Endometrial microvascular endothelial cells (primary cell): Measurements from ENCODE around the gene EMSY. TPM values are rescaled to one million over a fixed set of nuclear protein-coding genes. Genes with fewer than 3 reads are reported as not detected.
"Not testable (repeated sequence)": the region's sequence is repeated elsewhere in the genome, so short reads cannot be mapped to it uniquely, and the experiment has no call there.

ENCODE experiments used
- in situ Hi-C: cut with HindIII; loops from 2 replicates; pipeline ENCODE4 v1.10.0; 2017; ENCODE audit warnings: low sequenced_read_pairs, low pct_unique_long_range_greater_than_20kb; ENCODE audit errors: inconsistent ontology term
- total RNA-seq: library from RNA; depleted of rRNA; stranded (reverse); fragments of >200 nt; gene quantifications from one replicate; pipeline ENCODE4 v1.2.3, GENCODE V29; 2015; ENCODE audit errors: inconsistent ontology term

The EMSY gene
- total RNA-seq, 1 donor from 2014 or later, result 20.9 TPM

DNA sequence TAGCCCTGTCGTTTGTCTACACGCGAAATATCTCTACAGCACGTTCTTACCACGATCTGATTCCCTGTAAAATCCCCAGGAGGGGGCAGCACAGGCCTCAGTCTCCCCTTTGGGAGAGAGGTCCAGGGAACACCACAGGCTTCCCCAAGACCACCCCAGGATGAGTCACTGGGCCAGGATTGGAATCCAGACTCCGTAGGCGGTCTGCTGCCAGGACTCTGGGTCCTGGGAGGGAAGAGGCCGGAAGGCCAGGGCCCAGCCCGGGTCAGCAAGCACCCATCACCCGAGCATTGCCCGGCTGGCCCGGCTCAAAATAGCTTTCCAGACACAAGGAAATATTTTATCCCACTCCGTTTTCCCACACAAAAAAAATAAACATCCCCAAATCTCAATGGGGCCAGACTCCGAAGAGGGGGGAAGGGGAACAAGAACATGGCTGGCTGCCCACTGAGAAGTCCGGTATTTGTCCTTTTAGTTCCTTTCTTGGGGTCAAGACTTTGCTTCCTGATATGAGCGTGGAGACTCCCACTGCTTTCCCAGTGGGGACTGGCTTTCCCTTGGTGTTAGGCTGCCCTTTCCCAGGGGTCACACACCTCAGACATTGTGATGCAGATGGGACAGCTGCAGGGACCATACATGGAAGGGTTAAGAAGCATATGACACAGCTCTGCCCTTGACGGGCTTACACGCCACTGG lies 134.4 kb downstream of the EMSY start:
- in situ Hi-C loops, result no loop called here

DNA sequence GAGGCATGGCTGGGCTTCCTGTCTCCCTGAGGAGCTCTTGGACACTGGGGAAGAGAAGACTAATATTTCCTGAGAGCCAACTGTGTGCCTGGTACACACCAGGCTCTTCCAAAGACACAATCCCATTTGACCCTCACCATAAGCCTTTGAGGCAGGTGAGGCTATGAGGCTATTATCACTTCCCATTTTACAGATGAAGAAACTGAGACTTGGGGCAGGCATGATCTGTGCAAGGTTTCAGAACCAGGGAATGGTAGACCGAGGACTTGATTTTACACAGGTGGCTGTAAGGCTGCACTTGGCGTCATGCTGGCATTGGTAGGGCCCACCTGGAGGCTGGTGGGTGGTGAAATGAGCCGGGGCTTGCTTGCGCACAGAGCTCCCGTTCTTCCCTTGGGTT lies 134.9 kb downstream of the EMSY start:
- in situ Hi-C loops, result no loop called here

DNA sequence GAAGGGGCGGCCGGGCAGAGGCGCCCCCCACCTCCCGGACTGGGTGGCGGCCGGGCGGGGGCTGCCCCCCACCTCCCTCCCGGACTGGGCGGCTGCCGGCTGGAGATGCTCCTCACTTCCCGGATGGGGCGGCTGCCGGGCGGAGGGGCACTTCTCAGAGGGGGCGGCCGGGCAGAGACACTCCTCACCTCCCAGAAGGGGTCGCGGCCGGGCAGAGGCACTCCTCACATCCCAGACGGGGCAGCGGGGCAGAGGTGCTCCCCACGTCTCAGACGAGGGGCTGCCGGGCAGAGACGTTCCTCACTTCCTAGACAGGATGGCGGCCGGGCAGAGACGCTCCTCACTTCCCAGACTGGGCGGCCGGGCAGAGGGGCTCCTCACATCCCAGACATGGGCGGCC lies 137.7 kb downstream of the EMSY start:
- in situ Hi-C loops, result not testable (repeated sequence)

DNA sequence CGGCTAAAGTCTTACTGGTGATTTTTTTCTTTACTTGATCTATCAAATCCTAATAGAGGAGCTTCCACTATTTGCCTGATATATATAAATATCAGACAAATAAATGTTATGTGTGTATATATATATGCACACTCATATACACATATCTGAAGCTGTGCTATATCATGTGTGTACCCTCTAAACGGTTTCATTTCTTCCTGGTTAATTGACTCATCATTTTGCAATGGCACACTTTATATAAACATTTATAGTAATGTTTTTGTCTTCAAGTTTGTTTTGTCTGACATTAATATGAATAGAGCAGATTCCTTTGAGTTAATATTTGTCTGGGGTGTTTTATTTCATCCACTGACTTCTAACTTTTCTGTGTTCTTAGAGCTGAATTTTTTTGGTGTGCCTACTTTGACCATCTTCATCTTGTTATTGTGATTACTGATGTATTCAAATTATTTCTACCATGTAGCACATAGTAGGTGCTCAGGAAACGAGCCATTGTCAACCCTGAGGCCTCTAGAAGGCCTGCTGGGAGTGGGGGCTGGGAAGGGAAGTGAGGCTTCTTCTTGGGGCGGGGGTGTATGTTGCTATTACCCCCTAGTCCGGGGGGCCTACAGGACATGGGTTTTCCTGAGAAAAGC lies 143.1 kb downstream of the EMSY start:
- in situ Hi-C loops, result no loop called here

DNA sequence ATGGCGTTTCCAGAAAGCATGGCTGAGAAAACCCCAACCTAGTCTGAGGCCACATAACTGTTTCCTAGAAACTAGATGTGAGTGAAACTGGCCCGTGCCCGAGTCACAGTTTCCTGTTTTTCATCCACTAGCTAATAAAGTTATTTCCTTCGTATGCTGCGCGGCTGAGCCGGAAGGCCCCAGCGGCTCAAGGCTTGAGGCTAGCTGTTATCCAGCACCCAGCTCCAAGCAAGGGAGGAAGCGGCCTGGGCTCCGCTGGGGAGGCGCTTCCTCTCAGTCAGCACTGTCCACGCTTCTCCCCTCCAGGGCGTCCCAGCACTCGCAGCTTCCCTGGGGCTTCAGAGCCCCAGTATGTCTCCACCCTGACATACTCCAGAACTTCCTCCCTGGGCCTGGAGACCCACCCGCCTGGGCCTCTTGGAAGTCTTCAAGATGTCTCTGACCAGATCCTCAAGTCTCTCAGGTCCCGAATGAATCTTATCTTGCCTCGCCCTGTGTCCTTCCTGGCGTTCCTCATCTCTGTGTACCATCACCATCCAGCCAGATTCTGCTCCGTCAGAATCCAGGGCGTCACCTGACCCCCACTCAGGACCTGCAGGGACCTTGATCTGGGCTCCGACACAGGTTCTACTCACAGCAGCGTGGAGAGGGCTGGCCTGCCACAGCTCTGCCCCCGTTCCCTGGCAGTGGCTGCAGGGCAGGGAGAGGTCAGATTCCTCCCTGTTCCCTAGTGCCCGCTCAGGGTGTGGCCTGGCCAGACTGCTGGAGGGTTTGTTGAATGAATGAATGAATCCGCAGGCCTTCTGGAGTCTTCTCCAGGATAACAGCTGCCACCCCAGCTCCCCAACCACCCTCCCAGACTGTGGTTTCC lies 143.9 kb downstream of the EMSY start:
- in situ Hi-C loops, result no loop called here

DNA sequence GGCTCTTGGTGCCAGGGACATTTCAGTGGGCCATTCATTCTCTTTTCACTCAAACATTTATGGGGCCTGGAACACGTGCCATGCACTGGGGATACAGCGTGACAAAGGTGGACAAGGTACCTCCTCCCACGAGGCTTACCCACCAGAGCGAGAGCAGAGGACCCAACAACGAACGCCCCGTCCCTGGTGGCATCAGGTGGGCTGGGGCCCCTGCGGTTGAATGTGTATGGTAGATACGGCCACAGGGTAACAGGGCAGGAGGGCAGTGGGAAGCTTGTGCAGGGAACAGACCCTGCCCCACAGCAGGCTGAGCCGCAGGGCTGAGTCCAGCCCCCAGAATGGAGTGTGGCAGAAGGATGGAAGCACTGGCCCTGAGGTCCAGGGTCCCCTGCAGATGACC lies 144.7 kb downstream of the EMSY start:
- in situ Hi-C loops, result no loop called here

DNA sequence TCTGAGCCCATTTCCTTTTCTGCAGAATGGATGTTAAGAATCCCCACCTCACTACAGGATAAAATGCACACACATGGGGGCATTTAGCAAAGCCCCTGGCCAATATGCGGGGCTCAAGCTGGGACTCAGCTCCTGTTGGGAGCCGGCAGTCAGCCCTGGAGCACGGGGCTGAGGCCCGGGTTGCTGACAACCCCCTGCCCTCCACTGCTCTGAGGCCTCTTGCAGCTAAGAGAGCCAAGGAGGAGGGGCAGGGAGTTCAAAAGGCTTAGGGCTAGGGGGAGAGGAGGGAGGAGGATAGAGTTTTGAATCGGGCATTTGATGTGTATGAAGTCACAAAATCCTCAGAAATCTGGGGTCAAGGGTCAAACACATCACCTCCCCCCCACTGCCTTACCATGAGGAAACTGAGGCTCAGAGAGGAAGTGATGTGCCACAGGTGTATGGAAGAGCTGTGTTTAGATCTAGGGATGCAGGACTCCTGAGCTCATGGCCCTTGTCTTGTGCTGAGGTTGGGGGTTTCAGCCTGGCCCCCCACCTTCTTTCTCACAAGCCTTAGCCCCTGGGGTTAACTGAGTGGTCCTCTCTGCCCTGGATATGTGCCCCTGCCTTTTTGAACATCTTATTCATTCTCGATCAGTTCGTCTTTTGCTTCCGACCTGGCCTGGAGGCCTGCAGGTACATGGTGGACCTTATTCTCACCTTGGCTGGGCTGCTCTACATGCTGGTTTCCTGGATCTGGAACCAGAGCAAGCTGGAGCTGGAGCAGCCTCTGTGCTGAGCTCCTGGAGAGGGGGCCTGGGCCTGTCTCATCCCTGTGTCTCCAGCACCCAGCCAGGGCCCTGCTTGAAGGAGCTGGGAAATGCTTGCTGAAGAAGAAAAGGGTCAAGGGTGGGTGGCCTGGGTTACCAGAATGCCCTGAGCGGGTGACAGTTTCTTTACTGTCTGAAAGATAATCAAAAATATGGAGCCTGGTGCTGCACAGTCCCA lies 145.4 kb downstream of the EMSY start:
- in situ Hi-C loops, result no loop called here

DNA sequence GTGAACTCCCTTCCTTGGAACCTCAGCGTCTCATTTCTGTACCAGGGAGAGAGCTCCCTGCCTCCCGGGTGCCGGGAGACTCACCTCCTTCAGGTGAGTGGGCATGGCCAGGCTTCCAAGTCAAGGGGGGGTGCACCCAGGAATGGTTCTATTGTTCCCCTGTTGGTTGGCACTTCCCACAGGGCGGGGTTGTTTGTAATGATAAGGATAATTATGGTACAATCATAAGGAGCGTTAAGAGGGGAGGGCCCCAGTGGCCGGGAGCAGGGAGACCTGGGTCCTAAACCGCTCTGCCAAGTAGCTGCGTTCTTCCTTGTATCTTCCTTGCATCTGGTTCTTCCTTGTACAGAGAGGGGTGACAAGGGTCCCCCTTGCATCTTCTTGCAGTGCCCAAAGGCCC lies 146.6 kb downstream of the EMSY start:
- in situ Hi-C loops, result no loop called here

DNA sequence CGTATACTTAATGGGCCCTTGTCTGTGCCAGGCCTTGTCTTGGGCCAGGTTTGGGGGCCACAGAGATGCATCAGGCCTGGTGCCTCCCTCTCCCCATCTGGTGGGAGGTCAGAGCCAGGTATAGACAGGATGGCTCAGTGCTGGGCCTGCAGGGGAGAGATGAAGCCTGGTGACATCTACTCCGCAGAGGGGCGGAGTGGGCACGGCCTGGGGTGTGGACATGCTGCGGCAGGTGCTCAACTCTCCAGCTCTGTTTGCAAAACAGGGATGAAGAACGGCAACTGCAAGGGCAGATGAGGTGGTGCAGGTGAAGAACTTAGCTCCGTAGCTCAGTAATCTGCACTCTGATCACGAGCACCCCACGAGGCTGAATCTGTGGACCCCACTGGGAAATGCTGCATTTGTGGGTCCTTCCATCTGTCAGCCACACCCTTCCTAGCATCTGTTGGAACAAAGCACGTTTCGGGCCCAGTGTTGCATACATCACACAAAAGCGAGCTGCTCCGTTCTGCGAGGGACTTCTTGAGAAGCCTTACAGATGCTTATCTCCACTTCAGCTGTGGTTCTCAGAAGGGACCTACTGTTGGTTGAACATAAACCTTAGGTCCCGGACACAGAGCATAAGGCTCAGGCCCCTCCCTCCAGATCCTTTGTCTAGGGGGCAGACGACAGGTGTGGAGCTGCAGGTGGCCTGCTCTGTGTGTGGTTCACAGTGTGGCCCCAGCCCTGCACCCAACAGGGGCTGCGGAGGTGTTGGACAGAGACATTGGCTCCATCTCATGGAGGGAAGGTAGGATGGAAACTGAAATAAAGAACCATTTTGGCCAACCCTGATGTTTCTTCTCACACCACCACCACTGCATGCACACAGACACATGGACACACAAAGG lies 147.5 kb downstream of the EMSY start:
- in situ Hi-C loops, result no loop called here

DNA sequence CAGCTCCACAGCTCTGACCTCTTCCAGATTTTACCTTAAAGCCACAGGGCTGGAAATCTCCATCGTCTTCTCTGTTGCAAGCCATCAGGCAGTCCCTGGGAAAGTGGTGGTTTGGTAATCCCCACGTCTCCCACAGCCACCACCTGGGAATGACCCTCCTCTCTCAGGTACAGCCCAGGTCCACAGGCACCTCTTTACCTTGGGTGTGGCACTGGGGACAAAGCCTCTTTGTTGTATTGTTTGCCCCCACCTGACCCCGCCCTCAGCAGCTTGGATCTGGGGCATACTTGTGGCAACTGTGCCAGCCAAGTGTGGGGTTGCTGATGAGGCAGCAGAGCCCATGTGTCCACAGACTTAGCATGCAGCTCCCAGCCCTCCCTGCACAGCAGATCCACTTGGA lies 148.1 kb downstream of the EMSY start:
- in situ Hi-C loops, result no loop called here

DNA sequence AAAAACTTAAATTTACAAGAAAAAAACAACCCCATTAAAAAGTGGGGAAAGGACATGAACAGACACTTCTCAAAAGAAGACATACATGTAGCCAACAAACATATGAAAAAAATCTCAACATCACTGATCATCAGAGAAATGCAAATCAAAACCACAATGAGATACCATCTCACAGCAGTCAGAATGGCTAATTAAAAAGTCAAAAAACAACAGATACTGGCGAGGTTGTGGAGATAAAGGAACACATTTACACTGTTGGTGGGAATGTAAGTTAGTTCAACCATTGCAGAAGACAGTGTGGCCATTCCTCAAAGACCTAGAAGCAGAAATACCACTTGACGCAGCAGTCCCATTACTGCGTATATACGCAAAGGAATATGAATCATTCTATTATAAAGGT lies 150.3 kb downstream of the EMSY start:
- in situ Hi-C loops, result loop anchor here (5.0 kb wide), 1 partner anchor 82 kb away; no protein-coding TSS in a partner anchor

DNA sequence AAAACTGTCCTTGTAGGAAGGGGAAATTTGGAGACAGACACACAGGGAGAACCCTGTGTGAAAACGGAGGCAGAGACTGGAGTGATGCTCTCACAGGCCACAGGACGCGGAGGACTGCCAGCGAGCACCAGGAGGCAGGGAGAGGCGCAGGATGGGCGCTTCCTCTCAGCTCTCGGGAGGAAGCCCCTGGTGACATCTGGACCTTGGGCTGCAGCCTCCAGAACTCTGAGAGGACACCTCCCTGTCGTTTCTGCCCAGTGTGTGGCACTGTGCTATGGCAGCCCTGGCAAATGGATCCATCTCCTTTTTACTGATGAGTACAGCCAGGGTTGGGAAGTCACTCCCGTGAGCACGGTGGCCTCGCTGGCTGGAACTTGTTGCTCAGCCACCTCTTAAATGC lies 151.8 kb downstream of the EMSY start:
- in situ Hi-C loops, result loop anchor here (5.0 kb wide), 1 partner anchor 81 kb away; no protein-coding TSS in a partner anchor

DNA sequence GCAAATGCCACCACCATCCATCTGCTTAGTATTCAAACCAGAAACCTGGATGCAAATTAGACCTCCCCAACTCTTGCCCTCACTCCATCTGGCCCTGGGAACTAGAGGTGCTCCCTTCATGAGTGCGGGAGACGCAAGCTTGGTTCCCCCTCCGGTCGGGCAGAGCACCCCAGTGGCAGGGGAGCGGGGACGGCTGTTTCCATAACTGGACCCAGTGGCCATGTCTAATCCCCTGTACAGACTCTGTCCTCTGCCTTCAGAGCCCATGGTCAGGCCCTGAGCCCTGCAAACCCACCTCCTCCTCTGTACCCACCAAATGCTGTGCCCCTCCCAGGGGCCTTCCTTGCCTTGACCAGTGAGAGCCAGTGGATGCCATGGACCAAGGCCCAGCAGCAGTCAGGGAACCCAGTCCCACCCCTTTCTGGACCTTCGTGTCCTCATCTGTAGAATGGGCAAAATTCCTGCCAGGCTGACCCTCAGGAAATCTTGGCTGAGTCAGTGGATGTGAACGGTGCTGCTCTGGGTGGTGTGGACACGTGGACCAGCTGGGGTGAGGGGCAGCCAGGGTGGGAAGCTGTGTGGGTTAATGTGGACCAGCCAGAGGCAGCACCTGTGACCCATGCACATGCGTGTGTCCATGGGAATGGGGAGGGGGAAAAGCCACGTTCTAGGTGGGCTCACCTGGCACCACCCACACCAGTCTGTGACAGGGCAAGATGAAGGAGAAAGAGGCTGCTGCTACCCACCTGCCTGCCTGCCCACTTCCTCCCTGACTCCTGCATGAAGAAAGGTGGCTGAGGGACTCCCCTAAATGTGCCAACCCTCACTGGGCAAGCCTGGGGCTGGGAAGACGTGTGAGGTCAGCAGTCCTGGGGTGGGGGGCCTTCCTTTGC lies 153.0 kb downstream of the EMSY start:
- in situ Hi-C loops, result loop anchor here (5.0 kb wide), 1 partner anchor 80 kb away; no protein-coding TSS in a partner anchor

DNA sequence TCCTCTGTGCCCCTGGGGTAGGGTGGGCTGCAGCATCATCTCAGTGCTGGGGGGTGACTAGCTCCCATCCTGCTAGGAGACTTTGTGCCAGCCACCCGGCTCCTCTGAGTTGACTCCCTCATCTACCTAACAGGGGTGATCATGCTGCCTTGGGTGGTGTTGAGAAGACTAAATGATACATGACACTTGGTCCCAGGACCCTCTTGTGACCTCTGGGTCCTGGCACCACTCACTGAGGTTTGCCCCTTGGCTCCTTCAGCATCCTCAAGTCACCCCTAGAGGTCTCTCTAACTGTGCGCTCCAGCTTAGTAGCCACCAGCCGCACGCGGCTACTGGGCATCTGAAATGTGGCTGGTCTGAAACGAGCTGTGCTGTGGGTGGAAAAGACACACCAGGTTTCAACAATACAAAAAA lies 153.6 kb downstream of the EMSY start:
- in situ Hi-C loops, result loop anchor here (5.0 kb wide), 1 partner anchor 79 kb away; no protein-coding TSS in a partner anchor

DNA sequence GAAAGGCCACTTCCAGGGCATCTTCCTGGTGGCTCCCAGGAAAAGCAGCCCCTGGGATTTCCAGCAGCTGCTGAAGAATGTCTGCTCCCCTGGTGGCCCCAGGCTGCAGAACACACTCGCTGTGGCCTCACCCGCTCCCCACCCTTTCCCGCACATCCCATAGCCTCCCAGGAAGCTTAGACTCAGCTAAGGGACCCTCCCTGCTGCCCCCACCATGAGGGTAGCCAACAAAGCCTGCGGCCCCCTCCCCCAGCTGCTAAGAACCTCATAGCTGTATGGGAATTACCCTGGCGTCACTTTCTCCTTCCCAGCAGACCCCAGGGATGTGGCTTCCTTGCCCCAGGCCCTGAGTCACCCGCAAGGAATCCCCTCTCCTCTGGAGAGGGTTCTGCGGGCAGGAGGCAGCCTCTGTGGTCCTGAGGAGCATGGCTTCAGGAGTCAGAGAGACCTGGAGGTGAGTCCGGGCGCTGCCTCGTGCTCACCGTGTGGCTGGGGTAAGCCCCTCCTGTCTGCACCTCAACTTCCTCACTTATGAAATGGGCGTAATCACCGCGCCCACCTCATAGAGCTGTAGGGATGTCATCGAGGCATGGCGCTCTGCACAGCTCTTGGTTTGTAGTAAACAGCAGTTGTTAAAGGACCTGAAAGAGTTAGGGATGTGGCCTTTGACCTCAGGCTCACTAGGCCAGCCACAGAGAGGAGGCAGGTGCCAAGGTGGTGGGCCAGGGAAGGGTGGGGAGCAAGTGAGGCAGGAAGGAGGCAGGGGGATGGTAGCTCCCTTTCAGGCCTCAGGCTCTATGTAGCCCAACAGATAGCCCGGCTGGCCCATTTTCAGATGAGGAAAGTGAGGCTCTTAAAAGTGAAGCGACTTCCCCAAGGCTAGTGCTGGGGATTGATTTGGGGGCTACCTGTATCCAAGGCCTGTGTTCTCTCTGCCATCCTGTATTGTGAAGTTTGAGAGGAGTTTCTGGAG lies 154.5 kb downstream of the EMSY start:
- in situ Hi-C loops, result loop anchor here (5.0 kb wide), 1 partner anchor 78 kb away; no protein-coding TSS in a partner anchor
